KOPT-K1 (cell line): ENCODE measurements around the gene DZIP3.
"Not testable (repeated sequence)": the region's sequence is repeated elsewhere in the genome, so short reads cannot be mapped to it uniquely, and the experiment has no call there.

Experiments used
- H3K27ac ChIP-seq: fragments of 200-600 bp; sonication (generic); 2 replicates; pipeline ENCODE4 v1.5.1; 2016; ENCODE audit warnings: antibody characterized with exemption, mild to moderate bottlenecking, low read depth, low read length; ENCODE audit not compliant: poor library complexity, severe bottlenecking
- H3K36me3 ChIP-seq: fragments of 200-600 bp; sonication (generic); 2 replicates; pipeline ENCODE4 v1.5.1; 2017; ENCODE audit warnings: antibody characterized with exemption, mild to moderate bottlenecking, low read length, moderate library complexity; ENCODE audit not compliant: insufficient read depth
- H3K9me3 ChIP-seq: fragments of 200-600 bp; sonication (generic); 2 replicates; pipeline ENCODE4 v1.5.1; 2017; ENCODE audit warnings: antibody characterized with exemption, low read length, mild to moderate bottlenecking; ENCODE audit not compliant: insufficient read depth, poor library complexity, severe bottlenecking

DZIP3 gene

DNA sequence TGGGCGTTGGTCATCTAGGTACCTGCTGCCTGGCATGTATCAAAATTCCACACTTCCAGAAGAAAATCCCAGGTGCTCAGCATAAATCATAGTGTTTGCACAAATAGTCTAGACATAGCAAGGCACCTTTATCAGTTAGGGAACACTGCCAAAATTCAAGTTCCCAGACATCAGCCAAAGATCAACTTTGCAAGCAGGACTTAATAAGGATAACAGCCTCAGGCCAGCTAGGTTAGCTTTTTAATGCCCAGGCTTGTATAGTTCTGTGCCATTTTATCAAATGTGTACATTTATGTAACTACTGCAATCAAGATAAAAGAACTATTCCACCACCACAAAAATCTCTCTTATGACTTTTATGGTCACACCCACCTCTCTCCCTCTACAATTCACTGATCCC, 30.7 kb downstream of the DZIP3 start:
- H3K9me3 ChIP-seq = no peaks in the 10 kb centered on the region
- H3K36me3 ChIP-seq = peaks cover 5% of the 10 kb centered on the region; the same call in 1 of the 2 replicates
- no peak overlapping the region for H3K27ac ChIP-seq

DNA sequence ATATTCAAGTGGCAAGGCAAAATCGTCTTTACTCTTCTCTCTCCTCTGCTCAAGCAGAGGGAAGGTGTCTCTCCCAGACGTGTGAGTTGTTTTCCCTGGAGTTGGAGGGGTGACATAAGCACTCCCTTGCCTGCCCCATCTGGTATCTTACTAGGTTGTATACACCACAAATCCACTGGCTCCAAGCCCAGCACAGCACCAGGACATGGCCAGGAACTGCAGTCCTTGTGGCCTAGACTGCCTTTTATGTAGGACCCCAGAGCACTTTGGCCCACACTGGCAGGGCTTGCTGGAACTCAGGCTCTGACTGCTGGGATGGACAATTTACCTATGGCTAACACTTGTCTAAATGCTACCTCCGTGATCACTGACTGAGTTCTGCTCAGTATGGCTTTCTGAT, 34.0 kb downstream of the DZIP3 start:
- no peak overlapping the region for H3K27ac ChIP-seq
- H3K36me3 ChIP-seq = peaks cover 5% of the 10 kb centered on the region; the same call in 1 of the 2 replicates
- no peaks in the 10 kb centered on the region for H3K9me3 ChIP-seq

DNA sequence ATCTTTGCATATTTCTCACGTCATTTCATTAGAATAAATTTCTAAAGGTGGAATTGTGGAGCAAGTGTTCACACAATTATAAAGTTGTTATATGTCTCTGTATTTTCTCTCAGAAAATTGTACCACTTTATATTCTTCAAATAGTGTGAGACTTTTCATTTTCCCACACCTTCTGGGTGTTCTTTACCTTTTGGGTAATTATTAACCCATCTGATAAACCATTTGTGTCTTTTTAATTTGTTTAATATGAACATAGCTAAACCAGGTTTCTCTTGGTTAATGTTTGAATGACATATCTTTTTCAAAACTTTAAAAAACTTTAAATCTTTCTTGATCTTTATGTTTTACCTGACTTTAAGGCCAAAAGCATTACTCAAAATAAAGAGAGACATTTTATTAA, 40.5 kb downstream of the DZIP3 start:
- H3K9me3 ChIP-seq = no peaks in the 10 kb centered on the region
- H3K36me3 ChIP-seq = no peaks in the 10 kb centered on the region
- H3K27ac ChIP-seq = no peak overlapping the region

DNA sequence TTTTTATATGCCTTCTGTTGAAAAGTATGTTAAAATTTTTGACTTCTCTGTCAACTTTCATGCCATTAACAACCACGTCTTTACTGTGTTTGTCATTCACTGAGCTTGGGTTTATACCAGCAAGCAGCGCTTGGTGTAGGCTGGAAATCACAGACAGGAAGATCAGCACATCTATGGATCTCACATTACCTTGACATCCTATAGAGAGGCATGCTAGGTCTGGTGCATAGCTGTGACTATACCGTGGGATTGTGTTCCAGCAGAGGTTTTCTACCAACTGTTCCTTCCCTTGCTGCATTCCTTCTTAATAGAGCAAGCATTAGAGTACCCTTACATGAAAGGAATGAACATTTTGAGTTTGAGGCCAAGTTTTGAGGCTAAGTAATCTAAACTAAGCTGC, 53.0 kb downstream of the DZIP3 start:
- no peaks in the 10 kb centered on the region for H3K9me3 ChIP-seq
- H3K27ac ChIP-seq = no peak overlapping the region
- no peaks in the 10 kb centered on the region for H3K36me3 ChIP-seq

- Histone ChIP-seq H3K9me3 (no peaks in the 10 kb centered on the region), H3K27ac (no peak overlapping the region), H3K36me3 (no peaks in the 10 kb centered on the region)
Observed at GRCh38 chr3:108645364-108645763, 55.8 kb downstream of the DZIP3 start.

GRCh38 chr3:108655664-108656063, 66.1 kb downstream of the DZIP3 start:
- H3K36me3 ChIP-seq, H3K9me3 ChIP-seq, H3K27ac ChIP-seq: not testable (repeated sequence)

- Histone ChIP-seq H3K27ac (no peak overlapping the region), H3K36me3 (no peaks in the 10 kb centered on the region), H3K9me3 (no peaks in the 10 kb centered on the region)
Observed at GRCh38 chr3:108661699-108662098, 72.2 kb downstream of the DZIP3 start.

- Histone ChIP-seq H3K27ac (no peak overlapping the region), H3K36me3 (no peaks in the 10 kb centered on the region), H3K9me3 (no peaks in the 10 kb centered on the region)
Observed at GRCh38 chr3:108662142-108662738, 72.7 kb downstream of the DZIP3 start.

GRCh38 chr3:108664266-108664665, 74.7 kb downstream of the DZIP3 start:
- Histone ChIP-seq H3K27ac (no peak overlapping the region), H3K9me3 (no peaks in the 10 kb centered on the region), H3K36me3 (no peaks in the 10 kb centered on the region)

GRCh38 chr3:108667312-108667711, 77.8 kb downstream of the DZIP3 start:
- Histone ChIP-seq H3K36me3 (no peaks in the 10 kb centered on the region), H3K9me3 (no peaks in the 10 kb centered on the region), H3K27ac (no peak overlapping the region)

- Histone ChIP-seq H3K9me3 (no peaks in the 10 kb centered on the region), H3K27ac (no peak overlapping the region), H3K36me3 (no peaks in the 10 kb centered on the region)
Observed at GRCh38 chr3:108669208-108669607, 79.7 kb downstream of the DZIP3 start.

DNA sequence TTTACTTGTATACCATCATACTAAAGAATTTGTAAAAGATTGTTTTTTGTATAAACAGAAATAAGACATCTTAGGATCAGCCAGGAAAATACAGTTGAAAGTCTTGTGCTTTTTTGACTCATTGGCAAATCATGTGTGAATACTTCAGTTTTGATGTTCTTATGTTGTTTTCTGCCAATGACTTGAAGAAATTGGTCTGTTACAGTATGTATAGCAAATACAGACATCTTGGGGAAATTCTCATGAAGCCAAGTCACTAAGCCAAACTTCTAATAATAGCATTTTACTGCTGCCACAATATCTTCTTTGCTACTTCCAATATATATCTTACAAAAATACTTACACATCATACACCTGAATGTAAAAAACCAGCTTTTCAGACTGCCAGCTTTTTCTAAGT, 83.2 kb downstream of the DZIP3 start:
- Histone ChIP-seq H3K9me3 (no peaks in the 10 kb centered on the region), H3K36me3 (no peaks in the 10 kb centered on the region; the same call in 1 of the 2 replicates), H3K27ac (no peak overlapping the region)

DNA sequence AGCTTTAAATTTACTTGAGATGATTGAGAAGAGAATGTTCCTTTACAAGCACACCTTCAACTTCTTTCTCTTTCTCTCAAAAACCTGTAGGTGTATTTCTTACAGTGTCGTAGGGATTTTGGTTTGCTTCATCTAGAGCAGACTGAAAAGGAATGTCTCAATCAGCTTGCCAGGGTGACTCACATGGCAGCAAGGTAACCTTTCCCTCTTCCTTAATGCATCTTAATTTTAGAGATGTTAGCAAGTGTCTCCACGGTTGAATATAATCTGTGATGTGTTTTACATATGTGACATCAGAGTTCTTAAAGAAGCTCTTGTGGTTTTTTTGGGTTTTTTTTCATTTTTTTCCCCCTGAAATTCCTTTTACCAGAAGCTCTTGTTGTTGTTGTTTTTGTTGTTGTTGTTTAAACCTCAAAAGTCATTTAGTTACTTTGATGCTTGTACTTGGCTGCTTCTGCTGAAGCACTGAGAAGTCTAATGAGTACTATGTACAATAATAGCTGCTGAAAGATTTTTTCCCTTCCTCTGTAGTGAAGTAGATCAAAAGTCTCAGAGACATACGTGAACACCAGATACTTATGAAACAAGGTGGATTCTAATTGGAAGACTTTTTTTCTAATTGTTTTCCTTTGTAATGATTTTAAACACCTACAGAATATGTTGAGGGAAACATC, 84.6 kb downstream of the DZIP3 start:
- Histone ChIP-seq H3K9me3 (no peaks in the 10 kb centered on the region), H3K36me3 (no peaks in the 10 kb centered on the region; the same call in 1 of the 2 replicates)

GRCh38 chr3:108677811-108678210, 88.3 kb downstream of the DZIP3 start:
- H3K9me3 ChIP-seq = no peaks in the 10 kb centered on the region

More for the DNA sequence above, 84.6 kb downstream of the DZIP3 start:
- no peak overlapping the region for H3K27ac ChIP-seq

GRCh38 chr3:108692286-108692685, 102.8 kb downstream of the DZIP3 start:
- not testable (repeated sequence) for H3K9me3 ChIP-seq, H3K36me3 ChIP-seq, H3K27ac ChIP-seq

More at GRCh38 chr3:108677811-108678210, 88.3 kb downstream of the DZIP3 start:
- no peak overlapping the region for H3K27ac ChIP-seq
- no peaks in the 10 kb centered on the region; the same call in 1 of the 2 replicates for H3K36me3 ChIP-seq

DNA sequence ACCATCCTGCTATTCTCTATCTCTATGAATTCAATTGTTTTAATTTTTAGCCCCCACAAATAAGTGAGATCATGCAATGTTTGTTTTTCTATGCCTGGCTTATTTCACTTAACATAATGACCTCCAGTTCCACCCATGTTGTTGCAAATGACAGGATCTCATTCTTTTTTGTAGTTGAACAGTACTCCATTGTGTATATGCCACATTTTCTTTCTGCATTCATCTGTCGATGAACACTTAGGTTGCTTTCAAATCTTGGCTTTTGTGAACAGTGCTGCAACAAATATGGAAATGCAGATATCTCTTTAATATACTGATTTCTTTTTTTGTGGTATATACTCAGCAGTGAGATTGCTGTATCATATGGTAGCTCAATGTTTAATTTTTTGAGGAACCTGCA, 108.9 kb downstream of the DZIP3 start:
- no peaks in the 10 kb centered on the region for H3K36me3 ChIP-seq
- H3K27ac ChIP-seq = no peak overlapping the region
- H3K9me3 ChIP-seq = peaks cover 8% of the 10 kb centered on the region
